T-cell (primary cell): ENCODE data around the gene RNF213. TPM values are rescaled to one million over a fixed set of nuclear protein-coding genes. Genes with fewer than 3 reads are reported as not detected.
A peak's percentile ranks its signal among the peaks of the same experiment; 100 is the strongest.

Source experiments
- ATAC-seq, 4 experiments: fragments of 200-7000 bp in 3 of 4; fragments of 150-1000 bp in 1 of 4; cut with Tn5 transposase; replicated peaks in 1 of 4; 1 replicate in 3 of 4; 2 replicates in 1 of 4; pipeline ENCODE4 v1.10.0; 2021; ENCODE audit warnings: moderate library complexity in 3 of 4, mild to moderate bottlenecking in 2 of 4, moderate number of reproducible peaks in 1 of 4
- CTCF ChIA-PET, 2 donors: fragments of 300-600 bp; sonication (Branson Sonifier 250); formaldehyde crosslinking; loops; one replicate each; lab custom pipeline; 2022; ENCODE audit warnings: antibody characterized with exemption in 2 of 2; lab: Charles Lee
- POLR2A ChIA-PET, 2 donors: fragments of 300-600 bp; sonication (Branson Sonifier 250); formaldehyde crosslinking; loops; one replicate each; lab custom pipeline; 2022; ENCODE audit warnings: antibody characterized with exemption in 2 of 2; lab: Charles Lee
- DNase-seq, 35 experiments: peaks; one replicate each; pipeline versions ENCODE4 v3.0.0 to v3.0.0-alpha.2; 2013 to 2023
- H3K27ac ChIP-seq: one replicate; pipeline ENCODE4 v1.5.1; 2013; ENCODE audit warnings: low read length
- H3K27me3 ChIP-seq, 2 experiments: replicated peaks in 1 of 2; 1 replicate in 1 of 2; 2 replicates in 1 of 2; pipeline versions ENCODE4 v1.6.1 to v1.7.0; 2013; ENCODE audit warnings: low read length in 1 of 2, mixed read lengths in 1 of 2; ENCODE audit not compliant: control insufficient read depth in 2 of 2, insufficient read depth in 2 of 2; ENCODE audit errors: extremely low read depth in 1 of 2
- H3K36me3 ChIP-seq, 2 donors: 1 replicate in 1 of 2; 2 replicates in 1 of 2; pipeline versions ENCODE4 v1.6.1 to v1.7.0; 2013; ENCODE audit warnings: low read length in 1 of 2; ENCODE audit not compliant: control insufficient read depth in 2 of 2, insufficient read depth in 1 of 2; ENCODE audit errors: extremely low read depth in 1 of 2
- H3K4me1 ChIP-seq, 2 experiments: 1 replicate in 1 of 2; 2 replicates in 1 of 2; pipeline versions ENCODE4 v1.6.1 to v1.7.0; 2013; ENCODE audit warnings: low read length in 2 of 2, mixed read lengths in 1 of 2; ENCODE audit not compliant: insufficient read depth in 2 of 2, control insufficient read depth in 1 of 2; ENCODE audit errors: extremely low read depth in 1 of 2
- H3K4me3 ChIP-seq, 2 donors: 1 replicate in 1 of 2; 2 replicates in 1 of 2; pipeline versions ENCODE4 v1.5.1 to v1.7.0; 2013; ENCODE audit warnings: mild to moderate bottlenecking in 2 of 2, low read length in 1 of 2, moderate library complexity in 1 of 2; ENCODE audit not compliant: control insufficient read depth in 1 of 2; ENCODE audit errors: extremely low read depth in 1 of 2
- H3K9me3 ChIP-seq: 2 replicates; pipeline ENCODE4 v1.7.0; 2013
- H3K27ac Mint-ChIP-seq, 2 donors: one replicate each; pipeline ENCODE4 v1.8.0; 2020 to 2021; ENCODE audit warnings: mild to moderate bottlenecking in 2 of 2, mixed read lengths in 2 of 2
- H3K27me3 Mint-ChIP-seq, 2 donors: one replicate each; pipeline ENCODE4 v1.8.0; 2021 to 2022; ENCODE audit warnings: mixed read lengths in 2 of 2
- H3K36me3 Mint-ChIP-seq: one replicate; pipeline ENCODE4 v1.8.0; 2021; ENCODE audit warnings: mixed read lengths
- H3K4me1 Mint-ChIP-seq, 3 donors: one replicate each; pipeline ENCODE4 v1.8.0; 2020 to 2022; ENCODE audit warnings: mixed read lengths in 3 of 3, mild to moderate bottlenecking in 1 of 3
- H3K4me3 Mint-ChIP-seq, 3 donors: one replicate each; pipeline ENCODE4 v1.8.0; 2020 to 2022; ENCODE audit warnings: mild to moderate bottlenecking in 3 of 3, mixed read lengths in 3 of 3, moderate library complexity in 3 of 3
- H3K9me3 Mint-ChIP-seq, 3 donors: one replicate each; pipeline ENCODE4 v1.8.0; 2020 to 2022; ENCODE audit warnings: mixed read lengths in 3 of 3
- WGBS: methylation state at CpG from one replicate; pipeline ENCODE4 v1.1.5; 2013; ENCODE audit warnings: missing lambda C conversion rate; ENCODE audit not compliant: insufficient coverage; 5-methylcytosine and 5-hydroxymethylcytosine counted together
- total RNA-seq, 35 experiments: library from RNA in 6 of 35; stranded (reverse) in 6 of 35; fragments of 120-200 nt in 1 of 35; gene quantifications; one replicate each; pipeline versions ENCODE4 v1.2.1 to v1.2.4 and lab custom pipeline; 2013 to 2026

The RNF213 gene
- total RNA-seq, 5 donors from 2014 or later (not counting 1 experiment from before 2014, with no cell fraction given), result 433 to 628 (median 590) TPM

GRCh38 chr17:80347948-80348351, 87.3 kb downstream of the RNF213 start:
- peaks cover 22 to 100% of the 10 kb centered on the region in 2 donors for H3K36me3 ChIP-seq
- no peak overlapping the region for H3K4me3 ChIP-seq
- H3K36me3 Mint-ChIP-seq, result peaks cover 85% of the 10 kb centered on the region
- no peaks in the 10 kb centered on the region for H3K4me1 ChIP-seq
- no peaks in the 10 kb centered on the region for H3K9me3 Mint-ChIP-seq
- no peak overlapping the region for H3K27ac Mint-ChIP-seq
- peaks cover 0 to 7% (median 0%) of the 10 kb centered on the region in 3 donors for H3K4me1 Mint-ChIP-seq
- no peak for ATAC-seq
- ChIA-PET POLR2A (no interaction called here), CTCF (no interaction called here)
- no peak overlapping the region for H3K4me3 Mint-ChIP-seq
- H3K9me3 ChIP-seq, result no peaks in the 10 kb centered on the region
- H3K27me3 ChIP-seq, result no peaks in the 10 kb centered on the region
- no peaks in the 10 kb centered on the region for H3K27me3 Mint-ChIP-seq
- no peak for DNase-seq
- WGBS, result 97% methylated on average over 20 of the region's 24 CpGs
- no peak overlapping the region for H3K27ac ChIP-seq

- Histone ChIP-seq H3K27me3 (no peaks in the 10 kb centered on the region), H3K27ac (no peak overlapping the region), H3K4me3 (no peak overlapping the region), H3K4me1 (no peaks in the 10 kb centered on the region), H3K36me3 (peaks cover 29 to 100% of the 10 kb centered on the region in 2 donors), H3K9me3 (no peaks in the 10 kb centered on the region)
- H3K36me3 Mint-ChIP-seq, result peaks cover 83% of the 10 kb centered on the region
- H3K4me1 Mint-ChIP-seq, result peaks cover 0 to 7% (median 0%) of the 10 kb centered on the region in 3 donors
- ChIA-PET CTCF (no interaction called here), POLR2A (no interaction called here)
- H3K27ac Mint-ChIP-seq, result peak overlapping the region in 1 of 2 donors; percentile 41
- H3K4me3 Mint-ChIP-seq, result no peak overlapping the region
- DNase-seq (no peak), ATAC-seq (no peak)
- WGBS, result over 99% methylated on average over 10 of the region's 18 CpGs
- no peaks in the 10 kb centered on the region for H3K27me3 Mint-ChIP-seq
- no peaks in the 10 kb centered on the region for H3K9me3 Mint-ChIP-seq
These were observed 88.0 kb downstream of the RNF213 start for GRCh38 chr17:80348551-80349150.

- Mint-ChIP-seq H3K4me1 (peaks cover 0 to 7% (median 0%) of the 10 kb centered on the region in 3 donors), H3K36me3 (peaks cover 77% of the 10 kb centered on the region), H3K27ac (no peak overlapping the region), H3K4me3 (no peak overlapping the region), H3K9me3 (no peaks in the 10 kb centered on the region), H3K27me3 (no peaks in the 10 kb centered on the region)
- Histone ChIP-seq H3K27me3 (no peaks in the 10 kb centered on the region), H3K4me3 (no peak overlapping the region), H3K36me3 (peaks cover 32 to 100% of the 10 kb centered on the region in 2 donors), H3K9me3 (no peaks in the 10 kb centered on the region), H3K27ac (no peak overlapping the region), H3K4me1 (no peaks in the 10 kb centered on the region)
- CTCF ChIA-PET, result no interaction called here
- ATAC-seq (no peak), DNase-seq (no peak)
- WGBS, result 81% methylated on average over 18 of the region's 19 CpGs
- POLR2A ChIA-PET, result no interaction called here
These were observed 88.5 kb downstream of the RNF213 start for GRCh38 chr17:80349151-80349651.

- Mint-ChIP-seq H3K4me3 (no peak overlapping the region), H3K27ac (peak overlapping the region in 1 of 2 donors; percentile 39), H3K36me3 (peaks cover 72% of the 10 kb centered on the region), H3K27me3 (no peaks in the 10 kb centered on the region), H3K4me1 (peaks cover 0 to 7% (median 0%) of the 10 kb centered on the region in 3 donors), H3K9me3 (no peaks in the 10 kb centered on the region)
- H3K27ac ChIP-seq, result no peak overlapping the region
- H3K4me1 ChIP-seq, result no peaks in the 10 kb centered on the region
- peaks cover 36 to 100% of the 10 kb centered on the region in 2 donors for H3K36me3 ChIP-seq
- ChIA-PET CTCF (no interaction called here), POLR2A (no interaction called here)
- no peak for ATAC-seq
- H3K4me3 ChIP-seq, result no peak overlapping the region
- WGBS, result 95% methylated on average over 18 of the region's 18 CpGs
- H3K27me3 ChIP-seq, result no peaks in the 10 kb centered on the region
- no peaks in the 10 kb centered on the region for H3K9me3 ChIP-seq
- DNase-seq, result no peak
These were observed 89.1 kb downstream of the RNF213 start for GRCh38 chr17:80349751-80350150.

- H3K4me1 Mint-ChIP-seq, result peaks cover 0 to 7% (median 0%) of the 10 kb centered on the region in 3 donors
- H3K27me3 ChIP-seq, result no peaks in the 10 kb centered on the region
- H3K27ac ChIP-seq, result no peak overlapping the region
- H3K4me3 Mint-ChIP-seq, result no peak overlapping the region
- peaks cover 39 to 96% of the 10 kb centered on the region in 2 donors for H3K36me3 ChIP-seq
- H3K4me3 ChIP-seq, result no peak overlapping the region
- H3K9me3 Mint-ChIP-seq, result no peaks in the 10 kb centered on the region
- WGBS, result 96% methylated on average over 17 of the region's 22 CpGs
- no peak for ATAC-seq
- no peaks in the 10 kb centered on the region for H3K9me3 ChIP-seq
- H3K27ac Mint-ChIP-seq, result no peak overlapping the region
- ChIA-PET POLR2A (no interaction called here), CTCF (interaction anchor here in 1 of 2 donors (0.6 kb wide), 1 partner anchor 30 kb away, joined by 4 read pairs; no protein-coding TSS in a partner anchor)
- H3K36me3 Mint-ChIP-seq, result peaks cover 66% of the 10 kb centered on the region
- no peaks in the 10 kb centered on the region for H3K4me1 ChIP-seq
- no peak for DNase-seq
- no peaks in the 10 kb centered on the region for H3K27me3 Mint-ChIP-seq
These were observed 91.7 kb downstream of the RNF213 start for GRCh38 chr17:80352216-80352895.

- H3K9me3 ChIP-seq, result no peaks in the 10 kb centered on the region
- 94% methylated on average over 28 of the region's 28 CpGs for WGBS
- H3K4me3 ChIP-seq, result no peak overlapping the region
- Mint-ChIP-seq H3K4me1 (peaks cover 0 to 7% (median 0%) of the 10 kb centered on the region in 3 donors), H3K27me3 (no peaks in the 10 kb centered on the region), H3K4me3 (no peak overlapping the region), H3K9me3 (no peaks in the 10 kb centered on the region), H3K27ac (peak overlapping the region in 1 of 2 donors; percentile 64), H3K36me3 (peaks cover 66% of the 10 kb centered on the region)
- H3K27me3 ChIP-seq, result no peaks in the 10 kb centered on the region
- POLR2A ChIA-PET, result no interaction called here
- CTCF ChIA-PET, result interaction anchor here in 1 of 2 donors (0.6 kb wide), 1 partner anchor 31 kb away, joined by 4 read pairs; no protein-coding TSS in a partner anchor
- ATAC-seq, result no peak
- peaks cover 47 to 96% of the 10 kb centered on the region in 2 donors for H3K36me3 ChIP-seq
- H3K4me1 ChIP-seq, result no peaks in the 10 kb centered on the region
- no peak overlapping the region for H3K27ac ChIP-seq
- DNase-seq, result no peak
These were observed 92.5 kb downstream of the RNF213 start for GRCh38 chr17:80352991-80353665.
